AG04450 (cell line): ENCODE results near the gene USH1C. TPM values are rescaled to one million over a fixed set of nuclear protein-coding genes. Genes with fewer than 3 reads are reported as not detected.

Source experiments
- CTCF ChIA-PET: fragments of 300-600, 350-600 bp; formaldehyde crosslinking; extraction: SDS; loops from one replicate; lab custom pipeline; 2022; ENCODE audit warnings: antibody characterized with exemption, inconsistent platforms; lab: Charles Lee
- POLR2A ChIA-PET: fragments of 350-600 bp; formaldehyde crosslinking; extraction: SDS; loops from one replicate; lab custom pipeline; 2021; ENCODE audit warnings: antibody characterized with exemption, inconsistent platforms; lab: Yijun Ruan, JAX
- DNase-seq: peaks from one replicate; pipeline ENCODE4 v3.0.0-alpha.2; 2011; ENCODE audit warnings: low read depth, low spot score
- H3K27ac ChIP-seq: one replicate; pipeline ENCODE4 v1.5.1; 2012; ENCODE audit warnings: low read depth, low read length, control low read depth
- H3K27me3 ChIP-seq: one replicate; pipeline ENCODE4 v1.6.0; 2012; ENCODE audit warnings: low read length; ENCODE audit not compliant: control insufficient read depth, insufficient read depth
- H3K4me3 ChIP-seq: 2 replicates; pipeline ENCODE4 v1.5.1; 2011; ENCODE audit warnings: mild to moderate bottlenecking, low read depth, low read length, control low read depth
- H3K9me3 ChIP-seq: 2 replicates; pipeline ENCODE4 v1.5.1; 2012; ENCODE audit warnings: low read length; ENCODE audit not compliant: control insufficient read depth, insufficient read depth
- CTCF ChIP-seq: IDR thresholded peaks from 2 replicates; pipeline ENCODE4 v1.5.1; 2011; ENCODE audit warnings: low read depth, low read length, control low read depth, inconsistent platforms
- polyA plus RNA-seq: library from polyadenylated mRNA; depleted of rRNA; stranded (reverse); fragments of >200 nt; gene quantifications from 2 replicates; pipeline ENCODE4 v1.2.3, GENCODE V29; 2011

Gene USH1C
- polyA plus RNA-seq, 1 experiment, result not detected

GRCh38 chr11:17460406-17460805, 83.8 kb downstream of the USH1C start:
- POLR2A ChIA-PET, result no interaction called here
- no peak overlapping the region for H3K4me3 ChIP-seq
- CTCF ChIA-PET, result no interaction called here
- DNase-seq, result no peak
- no peak overlapping the region for H3K27ac ChIP-seq
- peaks cover 12% of the 10 kb centered on the region for H3K27me3 ChIP-seq
- no peaks in the 10 kb centered on the region for H3K9me3 ChIP-seq
- no peak for TF ChIP-seq CTCF

GRCh38 chr11:17459236-17459896, 84.8 kb downstream of the USH1C start:
- ChIA-PET CTCF (no interaction called here), POLR2A (no interaction called here)
- no peak for DNase-seq
- Histone ChIP-seq H3K9me3 (no peaks in the 10 kb centered on the region), H3K27ac (no peak overlapping the region), H3K4me3 (no peak overlapping the region), H3K27me3 (peaks cover 12% of the 10 kb centered on the region)
- no peak for TF ChIP-seq CTCF

- POLR2A ChIA-PET, result no interaction called here
- CTCF ChIA-PET, result no interaction called here
- peaks cover 12% of the 10 kb centered on the region for H3K27me3 ChIP-seq
Observed at GRCh38 chr11:17458268-17458667, 85.9 kb downstream of the USH1C start.

GRCh38 chr11:17457396-17458173, 86.6 kb downstream of the USH1C start:
- Histone ChIP-seq H3K27ac (no peak overlapping the region), H3K27me3 (peaks cover 12% of the 10 kb centered on the region), H3K9me3 (no peaks in the 10 kb centered on the region), H3K4me3 (no peak overlapping the region)
- POLR2A ChIA-PET, result no interaction called here
- CTCF ChIA-PET, result interaction anchor here (1.0 kb wide), 1 partner anchor 74 kb away, joined by 4 read pairs; no protein-coding TSS in a partner anchor
- DNase-seq, result no peak
- no peak for TF ChIP-seq CTCF

More at GRCh38 chr11:17458268-17458667, 85.9 kb downstream of the USH1C start:
- no peaks in the 10 kb centered on the region for H3K9me3 ChIP-seq
- H3K4me3 ChIP-seq, result no peak overlapping the region
- H3K27ac ChIP-seq, result no peak overlapping the region
- no peak for DNase-seq
- TF ChIP-seq CTCF, result no peak

- no peak for TF ChIP-seq CTCF
- Histone ChIP-seq H3K4me3 (no peak overlapping the region), H3K9me3 (no peaks in the 10 kb centered on the region), H3K27me3 (peaks cover 17% of the 10 kb centered on the region), H3K27ac (no peak overlapping the region)
- ChIA-PET POLR2A (no interaction called here), CTCF (no interaction called here)
- DNase-seq, result no peak
Observed at GRCh38 chr11:17452668-17453067, 91.5 kb downstream of the USH1C start.
